NCI-H1436 (cell line): Measurements from ENCODE around the gene FRY.

ENCODE experiments used
- DNase-seq: peaks from one replicate; lab custom pipeline; 2025; lab: John Stamatoyannopoulos, UW

The FRY gene

GRCh38 chr13:32222046-32222676 is 190.6 kb downstream of the FRY start:
- DNase-seq: no peak

- no peak for DNase-seq
Observed at GRCh38 chr13:32224916-32225315, 193.3 kb downstream of the FRY start.

GRCh38 chr13:32225481-32225931 is 193.9 kb downstream of the FRY start:
- no peak for DNase-seq

- DNase-seq: no peak
Observed at GRCh38 chr13:32228330-32229041, 196.9 kb downstream of the FRY start.

GRCh38 chr13:32229443-32229842 is 197.9 kb downstream of the FRY start:
- DNase-seq: no peak

- DNase-seq: no peak
Observed at GRCh38 chr13:32232263-32232662, 200.7 kb downstream of the FRY start.

- DNase-seq: no peak
Observed at GRCh38 chr13:32233062-32233461, 201.5 kb downstream of the FRY start.

- no peak for DNase-seq
Observed at GRCh38 chr13:32234914-32235313, 203.3 kb downstream of the FRY start.

GRCh38 chr13:32237681-32238080 is 206.1 kb downstream of the FRY start:
- DNase-seq: no peak

- no peak for DNase-seq
Observed at GRCh38 chr13:32243695-32244094, 212.1 kb downstream of the FRY start.

GRCh38 chr13:32245555-32245954 is 214.0 kb downstream of the FRY start:
- no peak for DNase-seq

GRCh38 chr13:32246468-32246867 is 214.9 kb downstream of the FRY start:
- DNase-seq: no peak

GRCh38 chr13:32247887-32248286 is 216.3 kb downstream of the FRY start:
- no peak for DNase-seq

GRCh38 chr13:32248801-32249200 is 217.2 kb downstream of the FRY start:
- DNase-seq: no peak

GRCh38 chr13:32252812-32253438 is 221.4 kb downstream of the FRY start:
- no peak for DNase-seq

GRCh38 chr13:32253911-32254399 is 222.4 kb downstream of the FRY start:
- no peak for DNase-seq

GRCh38 chr13:32254416-32254815 is 222.8 kb downstream of the FRY start:
- no peak for DNase-seq

- DNase-seq: no peak
Observed at GRCh38 chr13:32254916-32255723, 223.5 kb downstream of the FRY start.

GRCh38 chr13:32255724-32256109 is 224.1 kb downstream of the FRY start:
- DNase-seq: no peak

- no peak for DNase-seq
Observed at GRCh38 chr13:32256243-32256642, 224.7 kb downstream of the FRY start.

GRCh38 chr13:32257649-32258048 is 226.1 kb downstream of the FRY start:
- no peak for DNase-seq

- no peak for DNase-seq
Observed at GRCh38 chr13:32259116-32259515, 227.5 kb downstream of the FRY start.
